ENCODE results near the gene IFT27.

DNA sequence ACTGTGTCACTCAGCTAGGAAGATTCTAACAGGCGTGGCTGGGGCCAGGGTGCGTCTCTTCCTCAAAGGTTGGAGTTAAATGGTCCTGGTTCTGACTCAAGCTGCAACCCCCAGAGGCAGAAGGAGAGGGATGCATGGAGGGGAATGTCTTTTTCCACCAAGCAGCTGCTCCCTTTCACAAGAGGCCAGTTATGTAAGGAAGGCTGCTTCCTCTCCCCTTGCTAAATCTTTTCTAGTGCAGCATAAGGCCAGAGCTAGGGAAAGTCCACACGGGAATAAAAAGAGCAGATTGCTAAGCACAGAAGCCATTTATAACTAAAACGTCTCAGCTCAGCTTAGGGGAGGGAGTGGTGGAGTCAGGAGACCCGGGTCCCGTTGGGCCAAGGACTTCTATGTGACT lies 30.9 kb upstream of the IFT27 start:
- TF ChIP-seq, protein P1, sequence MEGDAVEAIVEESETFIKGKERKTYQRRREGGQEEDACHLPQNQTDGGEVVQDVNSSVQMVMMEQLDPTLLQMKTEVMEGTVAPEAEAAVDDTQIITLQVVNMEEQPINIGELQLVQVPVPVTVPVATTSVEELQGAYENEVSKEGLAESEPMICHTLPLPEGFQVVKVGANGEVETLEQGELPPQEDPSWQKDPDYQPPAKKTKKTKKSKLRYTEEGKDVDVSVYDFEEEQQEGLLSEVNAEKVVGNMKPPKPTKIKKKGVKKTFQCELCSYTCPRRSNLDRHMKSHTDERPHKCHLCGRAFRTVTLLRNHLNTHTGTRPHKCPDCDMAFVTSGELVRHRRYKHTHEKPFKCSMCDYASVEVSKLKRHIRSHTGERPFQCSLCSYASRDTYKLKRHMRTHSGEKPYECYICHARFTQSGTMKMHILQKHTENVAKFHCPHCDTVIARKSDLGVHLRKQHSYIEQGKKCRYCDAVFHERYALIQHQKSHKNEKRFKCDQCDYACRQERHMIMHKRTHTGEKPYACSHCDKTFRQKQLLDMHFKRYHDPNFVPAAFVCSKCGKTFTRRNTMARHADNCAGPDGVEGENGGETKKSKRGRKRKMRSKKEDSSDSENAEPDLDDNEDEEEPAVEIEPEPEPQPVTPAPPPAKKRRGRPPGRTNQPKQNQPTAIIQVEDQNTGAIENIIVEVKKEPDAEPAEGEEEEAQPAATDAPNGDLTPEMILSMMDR (optimal IDR thresholded peaks at IDR 0.05 in 1 of 3, IDR thresholded peaks at IDR 0.05 in 1 of 3, conservative IDR thresholded peaks at IDR 0.05 in 1 of 3; ENCODE audit: extremely low read depth in 1 of 3, insufficient read depth in 2 of 3, low read length in 3 of 3) = no peak
- TF ChIP-seq EZH2 (IDR thresholded peaks at IDR 0.05; ENCODE audit: low read length) = no peak
